Measurements from ENCODE around the gene KCNMA1.

- no peak for TF ChIP-seq CTCF (IDR thresholded peaks at IDR 0.05; ENCODE audit: insufficient read depth, low read length, poor library complexity, severe bottlenecking)
- TF ChIP-seq EZH2phosphoT487 (conservative IDR thresholded peaks at IDR 0.05; ENCODE audit: low read length) = no peak
These were observed 41.6 kb upstream of the KCNMA1 start for GRCh38 chr10:77679217-77679616.

Measured in SU-DHL-6 (cell line).